HG03045 (cell line): Measurements from ENCODE around the gene ADGRL3.
"Not testable (repeated sequence)": the region's sequence is repeated elsewhere in the genome, so short reads cannot be mapped to it uniquely, and the experiment has no call there.

Experiments used
- ATAC-seq: cut with Tn5 transposase; IDR thresholded peaks from one replicate; pipeline ENCODE4 v1.9.1; 2021; ENCODE audit warnings: mild to moderate bottlenecking, moderate library complexity; ENCODE audit not compliant: unreplicated experiment

The ADGRL3 gene

GRCh38 chr4:61596606-61597340 lies 396.6 kb downstream of the ADGRL3 start:
- ATAC-seq: no peak

- no peak for ATAC-seq
Measured at GRCh38 chr4:61603086-61603485, 403.0 kb downstream of the ADGRL3 start.

DNA sequence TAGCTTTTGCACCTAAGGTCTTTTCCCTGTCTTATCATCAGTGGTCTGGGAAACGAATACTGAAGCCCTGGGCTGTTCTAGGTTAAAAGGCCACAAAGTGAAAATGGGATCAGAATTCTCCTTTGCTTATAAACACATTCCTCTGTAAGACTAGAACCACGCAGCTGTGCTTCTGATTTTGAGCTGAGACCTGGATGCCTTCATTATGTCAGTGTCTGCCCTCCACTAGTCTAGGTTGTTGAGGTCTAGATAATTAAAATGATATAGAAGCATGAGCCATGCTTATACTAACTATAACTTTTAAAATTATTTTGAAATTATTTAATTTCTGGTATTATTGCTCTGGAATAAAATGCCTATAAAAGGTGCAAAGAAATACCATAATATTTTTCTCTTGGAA lies 403.9 kb downstream of the ADGRL3 start:
- ATAC-seq: no peak

- ATAC-seq: no peak
Measured at GRCh38 chr4:61605984-61606383, 405.9 kb downstream of the ADGRL3 start.

GRCh38 chr4:61614231-61614630 lies 414.1 kb downstream of the ADGRL3 start:
- ATAC-seq: no peak

GRCh38 chr4:61619528-61619927 lies 419.4 kb downstream of the ADGRL3 start:
- ATAC-seq: no peak

DNA sequence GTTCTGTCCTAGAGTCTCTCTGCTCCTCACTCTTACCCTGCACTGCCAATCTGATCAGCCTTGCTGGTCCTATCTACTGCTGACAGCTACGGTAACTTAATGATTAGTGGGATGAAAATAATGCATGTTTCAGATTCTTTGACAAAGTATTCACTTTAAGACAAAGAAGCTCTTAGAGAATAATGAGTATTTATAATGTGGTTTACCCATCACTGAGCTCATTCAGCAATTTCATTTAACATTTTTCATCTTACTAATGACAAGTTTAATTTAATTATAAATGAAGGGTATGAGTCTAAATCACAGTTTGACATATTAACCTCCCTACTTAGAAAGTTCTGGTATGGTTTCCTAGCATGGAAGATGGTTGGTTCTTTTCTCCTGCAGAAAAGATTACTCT lies 428.2 kb downstream of the ADGRL3 start:
- no peak for ATAC-seq

- ATAC-seq: no peak
Measured at GRCh38 chr4:61628727-61629126, 428.6 kb downstream of the ADGRL3 start.

DNA sequence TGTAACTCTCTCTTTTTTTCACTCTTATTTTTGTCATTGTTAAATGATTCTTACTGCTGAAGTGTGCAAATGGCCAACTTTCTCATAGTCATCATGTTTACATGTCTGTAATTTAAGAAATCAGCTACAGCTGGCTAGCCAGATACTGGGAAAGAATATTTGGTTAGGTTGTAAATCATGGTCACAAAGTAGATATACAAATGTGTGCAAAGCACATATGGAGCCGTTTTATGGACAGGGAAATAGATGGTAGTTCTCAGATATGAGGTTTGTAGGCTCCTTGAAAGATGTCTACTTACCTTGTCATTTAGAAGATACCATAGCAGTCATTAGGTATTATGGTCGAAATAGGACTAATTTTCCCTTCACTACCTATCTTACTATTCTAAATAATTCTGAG lies 430.4 kb downstream of the ADGRL3 start:
- ATAC-seq: no peak

DNA sequence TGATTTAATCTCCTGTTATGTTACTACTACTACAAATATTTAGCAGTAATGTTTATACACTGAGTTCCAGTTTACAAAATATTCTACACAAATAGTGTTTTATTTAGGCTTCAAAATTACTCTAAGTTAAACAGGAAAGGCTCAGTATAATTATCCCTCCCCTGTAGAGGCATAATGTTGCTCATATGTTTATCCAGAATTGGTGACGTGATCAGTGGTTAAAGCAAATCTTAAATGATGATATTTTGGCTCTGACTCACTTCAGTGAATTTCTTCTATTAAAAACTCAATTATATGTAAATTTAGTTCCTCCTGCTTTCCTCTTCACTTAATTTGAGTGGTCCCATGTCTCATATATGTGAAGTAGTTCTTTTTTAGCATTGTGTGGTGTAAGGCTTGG lies 438.5 kb downstream of the ADGRL3 start:
- no peak for ATAC-seq

DNA sequence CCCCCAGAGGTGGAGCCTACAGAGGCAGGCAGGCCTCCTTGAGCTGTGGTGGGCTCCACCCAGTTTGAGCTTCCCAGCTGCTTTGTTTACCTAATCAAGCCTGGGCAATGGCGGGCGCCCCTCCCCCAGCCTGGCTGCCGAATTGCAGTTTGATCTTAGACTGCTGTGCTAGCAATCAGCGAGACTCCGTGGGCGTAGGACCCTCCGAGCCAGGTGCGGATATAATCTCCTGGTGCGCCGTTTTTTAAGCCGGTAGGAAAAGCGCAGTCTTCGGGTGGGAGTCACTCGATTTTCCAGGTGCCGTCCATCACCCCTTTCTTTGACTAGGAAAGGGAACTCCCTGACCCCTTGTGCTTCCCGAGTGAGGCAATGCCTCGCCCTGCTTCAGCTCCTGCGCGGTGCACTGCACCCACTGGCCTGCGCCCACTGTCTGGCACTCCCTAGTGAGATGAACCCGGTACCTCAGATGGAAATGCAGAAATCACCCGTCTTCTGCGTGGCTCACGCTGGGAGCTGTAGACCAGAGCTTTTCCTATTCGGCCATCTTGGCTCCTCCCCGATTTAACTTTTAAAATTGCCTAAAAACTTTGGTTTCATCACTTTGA lies 446.7 kb downstream of the ADGRL3 start:
- not testable (repeated sequence) for ATAC-seq

- ATAC-seq: no peak
Measured at GRCh38 chr4:61648264-61648663, 448.1 kb downstream of the ADGRL3 start.

DNA sequence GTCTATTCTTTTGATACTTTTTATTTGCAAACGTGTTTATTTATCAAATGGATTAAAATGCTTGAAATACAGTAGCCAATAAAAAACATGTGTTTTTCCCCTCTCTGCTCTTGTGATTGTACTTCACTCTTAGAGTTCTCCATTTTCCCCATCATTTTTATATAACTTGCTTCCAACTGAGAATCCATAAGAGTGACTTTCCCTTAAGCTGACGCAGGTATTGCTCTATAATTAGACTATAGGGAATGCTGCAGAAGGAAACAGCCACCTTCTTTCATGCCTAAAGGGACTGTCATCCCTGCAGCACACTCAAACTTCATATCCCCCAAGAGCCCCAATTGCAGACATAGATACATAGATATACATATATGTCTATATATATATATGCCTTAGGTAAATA lies 456.9 kb downstream of the ADGRL3 start:
- no peak for ATAC-seq

GRCh38 chr4:61661960-61662359 lies 461.8 kb downstream of the ADGRL3 start:
- no peak for ATAC-seq

DNA sequence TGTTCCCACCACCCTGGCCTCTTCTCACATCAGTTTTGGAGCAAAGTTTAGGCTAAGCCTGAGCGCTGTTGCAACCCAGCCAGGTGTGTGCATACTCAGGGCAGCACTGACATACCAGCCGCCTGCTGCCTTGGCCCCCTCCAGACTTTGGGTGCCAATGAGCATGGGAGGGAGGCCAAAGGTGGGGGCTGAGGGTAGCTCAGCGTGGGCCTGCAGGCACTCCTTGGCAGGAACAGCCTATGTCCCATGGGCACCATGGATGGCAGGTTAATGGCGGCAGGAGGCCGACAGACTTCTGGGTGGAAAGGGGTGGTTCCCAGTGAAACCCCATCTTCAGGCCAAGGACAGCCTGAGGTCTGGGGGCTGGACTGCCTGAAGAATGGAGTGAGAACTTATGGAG lies 462.2 kb downstream of the ADGRL3 start:
- ATAC-seq: no peak

DNA sequence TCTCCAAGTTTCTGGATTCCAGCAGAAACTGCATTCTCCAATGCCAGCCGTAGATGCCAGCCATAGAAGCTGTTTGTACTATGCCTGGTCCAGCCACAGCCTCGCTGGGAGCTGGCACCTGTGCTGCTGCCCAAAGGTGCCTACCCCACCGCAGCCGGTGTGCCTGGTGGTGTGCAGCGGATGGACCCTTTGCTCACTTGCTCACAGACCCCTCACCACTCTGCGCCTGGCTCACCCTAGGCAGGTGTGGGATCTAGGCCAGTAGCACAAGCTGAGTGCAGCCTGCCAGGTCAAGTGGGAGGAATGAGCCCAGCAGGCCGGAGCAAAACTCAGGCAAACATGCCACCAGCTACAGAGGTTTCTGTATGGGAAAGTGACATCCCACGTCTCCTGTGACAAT lies 463.2 kb downstream of the ADGRL3 start:
- no peak for ATAC-seq

GRCh38 chr4:61665649-61666048 lies 465.5 kb downstream of the ADGRL3 start:
- ATAC-seq: no peak

GRCh38 chr4:61666244-61666643 lies 466.1 kb downstream of the ADGRL3 start:
- no peak for ATAC-seq

GRCh38 chr4:61671599-61671998 lies 471.5 kb downstream of the ADGRL3 start:
- ATAC-seq: no peak

DNA sequence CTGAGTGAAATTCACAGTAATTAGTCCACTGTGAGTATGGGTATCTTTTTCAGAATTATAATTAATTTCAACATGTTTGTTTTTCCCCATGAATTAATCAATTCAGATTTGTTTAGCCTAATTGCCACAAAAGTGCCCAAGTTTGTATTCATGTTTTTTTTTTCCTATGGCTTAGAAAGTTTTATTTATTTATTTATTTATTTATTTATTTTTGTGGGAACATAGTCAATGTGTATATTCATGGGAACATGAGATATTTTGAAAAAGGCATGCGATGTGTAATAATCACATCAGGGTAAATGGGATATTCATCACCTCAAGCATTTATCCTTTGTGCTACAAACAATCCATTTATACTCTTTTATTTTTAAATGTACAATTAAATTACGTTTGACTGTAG lies 475.3 kb downstream of the ADGRL3 start:
- no peak for ATAC-seq

DNA sequence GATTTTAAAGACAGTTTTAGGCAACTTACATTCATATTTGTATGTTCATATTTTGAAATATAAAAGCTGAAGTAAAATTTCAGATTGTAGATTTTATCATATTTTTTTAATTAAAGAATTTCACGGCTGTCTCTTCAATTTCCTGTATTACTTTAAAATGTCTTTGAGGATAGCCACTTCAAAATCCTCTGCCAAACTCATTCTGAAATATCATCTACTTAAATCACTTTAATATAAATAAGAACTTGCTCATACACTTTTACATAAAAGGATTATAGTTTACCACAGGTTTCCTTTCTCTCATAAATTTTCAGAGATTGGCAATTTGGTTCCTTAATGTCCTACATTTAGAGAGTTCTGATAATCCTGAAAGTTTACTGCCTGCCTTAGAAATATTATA lies 478.2 kb downstream of the ADGRL3 start:
- no peak for ATAC-seq

GRCh38 chr4:61693520-61693919 lies 493.4 kb downstream of the ADGRL3 start:
- ATAC-seq: no peak

DNA sequence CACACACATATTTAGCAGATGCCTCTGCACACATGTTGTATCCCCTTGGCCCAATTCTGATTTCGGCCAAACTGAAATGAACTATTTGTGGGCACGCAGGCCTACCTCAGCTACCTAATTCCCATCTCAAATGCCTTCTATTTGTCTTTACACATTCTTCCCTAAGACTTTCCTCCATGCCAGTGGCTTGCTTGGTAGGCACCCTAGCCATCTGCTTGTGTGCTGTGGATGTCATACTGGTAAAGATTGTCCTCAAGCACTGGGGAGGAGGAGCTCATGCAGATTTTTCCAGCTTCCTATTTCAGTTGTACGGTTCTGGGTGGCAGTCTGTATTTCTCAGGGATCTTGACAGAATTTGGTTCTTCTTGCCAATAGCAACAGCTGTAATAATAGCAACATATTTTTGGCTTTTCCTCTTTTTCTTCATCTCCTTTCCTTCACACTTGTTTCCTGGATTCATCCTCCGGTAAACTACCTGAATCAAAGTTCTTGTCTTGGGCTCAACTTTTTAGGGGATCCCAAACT lies 514.3 kb downstream of the ADGRL3 start:
- no peak for ATAC-seq
